HepG2 (cell line): ENCODE results near the gene SEMA3F. TPM values are rescaled to one million over a fixed set of nuclear protein-coding genes. Genes with fewer than 3 reads are reported as not detected.

Source experiments
- FOXK2 ChIP-seq: fragments of 450-650 bp; IDR thresholded peaks from 2 replicates; pipeline ENCODE4 v1.6.1; 2016
- HOXA5 ChIP-seq: sonication (generic); formaldehyde crosslinking; IDR thresholded peaks from 2 replicates; pipeline ENCODE4 v1.4.0; 2020; ENCODE audit warnings: missing genetic modification reagents
- JUN ChIP-seq: sonication (generic); formaldehyde crosslinking; IDR thresholded peaks from 2 replicates; pipeline ENCODE4 v1.4.0; 2020; ENCODE audit warnings: mild to moderate bottlenecking, missing genetic modification reagents
- KAT7 ChIP-seq: IDR thresholded peaks from 2 replicates; pipeline ENCODE4 v1.6.1; 2018; ENCODE audit warnings: borderline replicate concordance, missing compliant biosample characterization
- MIXL1 ChIP-seq: IDR thresholded peaks from 2 replicates; pipeline ENCODE4 v1.6.1; 2016
- POLR2AphosphoS5 ChIP-seq: IDR thresholded peaks from 2 replicates; pipeline ENCODE4 v1.6.1; 2012; ENCODE audit warnings: low read depth, low read length
- RBFOX2 ChIP-seq: fragments of 200-400 bp; formaldehyde crosslinking; IDR thresholded peaks from 2 replicates; pipeline ENCODE4 v1.6.1; 2017; ENCODE audit warnings: low read depth, mild to moderate bottlenecking, low read length
- SMAD9 ChIP-seq: sonication (generic); formaldehyde crosslinking; IDR thresholded peaks from 2 replicates; pipeline ENCODE4 v1.5.1; 2020; ENCODE audit warnings: mild to moderate bottlenecking, missing genetic modification reagents
- SMARCC2 ChIP-seq: fragments of 450-650 bp; IDR thresholded peaks from 2 replicates; pipeline ENCODE4 v1.6.1; 2017; ENCODE audit warnings: antibody characterized with exemption, mild to moderate bottlenecking
- SRSF1 ChIP-seq: fragments of 200-400 bp; formaldehyde crosslinking; optimal IDR thresholded peaks from 2 replicates; pipeline ENCODE3; 2017; ENCODE audit warnings: mild to moderate bottlenecking, low read depth, low read length, moderate library complexity
- THYN1 ChIP-seq: sonication (generic); formaldehyde crosslinking; IDR thresholded peaks from 2 replicates; pipeline ENCODE4 v1.8.1; 2023; ENCODE audit warnings: low read depth, mild to moderate bottlenecking, moderate library complexity, missing genetic modification reagents, borderline replicate concordance
- ZFX ChIP-seq: sonication (generic); formaldehyde crosslinking; IDR thresholded peaks from 2 replicates; pipeline ENCODE4 v1.4.0; 2020; ENCODE audit warnings: mild to moderate bottlenecking, low read depth, missing genetic modification reagents, moderate library complexity
- ZHX2 ChIP-seq, 2 experiments: sonication (generic) in 1 of 2; formaldehyde crosslinking in 1 of 2; IDR thresholded peaks; 2 replicates each; pipeline versions ENCODE4 v1.6.1 to v1.9.0; 2014 to 2022; ENCODE audit warnings: antibody characterized with exemption in 1 of 2, borderline replicate concordance in 1 of 2, inconsistent platforms in 1 of 2, low read depth in 1 of 2, missing genetic modification reagents in 1 of 2
- ZNF251 ChIP-seq: sonication (generic); formaldehyde crosslinking; IDR thresholded peaks from 2 replicates; pipeline ENCODE4 v1.9.0; 2021; ENCODE audit warnings: mild to moderate bottlenecking, missing genetic modification reagents
- ZNF646 ChIP-seq: sonication (generic); formaldehyde crosslinking; IDR thresholded peaks from 2 replicates; pipeline ENCODE4 v1.9.0; 2021; ENCODE audit warnings: mild to moderate bottlenecking, missing genetic modification reagents
- ZNF768 ChIP-seq: sonication (generic); formaldehyde crosslinking; IDR thresholded peaks from 2 replicates; pipeline ENCODE4 v1.4.0; 2020; ENCODE audit warnings: missing genetic modification reagents
- ZNF878 ChIP-seq: sonication (generic); formaldehyde crosslinking; IDR thresholded peaks from 2 replicates; pipeline ENCODE4 v1.8.1; 2023; ENCODE audit warnings: mild to moderate bottlenecking, missing genetic modification reagents, moderate library complexity
- ZNF883 ChIP-seq: sonication (generic); formaldehyde crosslinking; IDR thresholded peaks from 2 replicates; pipeline ENCODE4 v1.5.1; 2020; ENCODE audit warnings: mild to moderate bottlenecking, missing genetic modification reagents; ENCODE audit errors: not compliant biosample characterization
- polyA plus RNA-seq, 8 experiments: library from polyadenylated mRNA; depleted of rRNA in 3 of 8; stranded (reverse) in 7 of 8; unstranded in 1 of 8; fragments of >200 nt; fragmentation: Illumina TruSeq in 4 of 8; extraction: Trizol in 4 of 8; gene quantifications; 2 replicates each; pipeline versions ENCODE4 v1.2.1 to v1.2.3, GENCODE V29; 2011 to 2016; ENCODE audit warnings: low read depth in 4 of 8, missing spikeins in 1 of 8, mixed read lengths in 1 of 8; ENCODE audit not compliant: insufficient read depth in 1 of 8
- total RNA-seq, 5 experiments: library from RNA; depleted of rRNA; stranded (reverse); fragments of >200 nt; fragmentation: Illumina TruSeq; extraction: Trizol; gene quantifications; 2 replicates each; pipeline ENCODE4 v1.2.3, GENCODE V29; 2016; ENCODE audit warnings: low read depth in 1 of 5

The SEMA3F gene
- total and polyA plus RNA-seq, 2 of the 13 experiments (the other 11 are each of a cell fraction or from before 2014, with no cell fraction given), result 7.6 to 17.2 TPM

- peak; percentile 48; the same call in 1 of the 2 replicates for TF ChIP-seq THYN1 (CRISPR knock-in tag)
- peak; percentile 48; the same call in 1 of the 2 replicates for TF ChIP-seq ZNF878 (CRISPR knock-in tag)
- TF ChIP-seq FOXK2, result no peak
- 0 out of 2 replicates have a peak, but pooled peaks have one; percentile 20 for TF ChIP-seq HOXA5
- no peak for TF ChIP-seq ZNF251 (CRISPR knock-in tag)
- TF ChIP-seq SMARCC2, result no peak
- TF ChIP-seq ZNF646 (CRISPR knock-in tag), result no peak
- TF ChIP-seq RBFOX2, result peak; percentile 66
- TF ChIP-seq SMAD9, result no peak
- TF ChIP-seq ZNF883, result peak; percentile 58
- no peak for TF ChIP-seq ZHX2 (IDR thresholded peaks at IDR 0.05; ENCODE audit: low read depth)
- no peak for TF ChIP-seq ZHX2 (CRISPR knock-in tag; IDR thresholded peaks at IDR 0.05; ENCODE audit: borderline replicate concordance)
- peak; percentile 87 for TF ChIP-seq ZFX
- TF ChIP-seq POLR2AphosphoS5, result peak; percentile 51
- peak; percentile 72; the same call in 1 of the 2 replicates for TF ChIP-seq KAT7 (CRISPR knock-in tag)
- TF ChIP-seq SRSF1, result no peak
- TF ChIP-seq MIXL1 (CRISPR knock-in tag), result 0 out of 2 replicates have a peak, but pooled peaks have one; percentile 11
- no peak for TF ChIP-seq JUN (CRISPR knock-in tag)
- 0 out of 2 replicates have a peak, but pooled peaks have one; percentile 33 for TF ChIP-seq ZNF768 (CRISPR knock-in tag)
Observed at GRCh38 chr3:50221411-50222168, 66.5 kb downstream of the SEMA3F start (continued).
